Neural progenitor cell (in vitro differentiated cells): ENCODE measurements around the gene CACFD1.

Experiments
- EZH2 ChIP-seq: fragments of 200-600 bp; sonication (generic); IDR thresholded peaks from 2 replicates; pipeline ENCODE4 v1.6.1; 2017; ENCODE audit warnings: antibody characterized with exemption, mild to moderate bottlenecking, moderate library complexity
- EZH2phosphoT487 ChIP-seq: fragments of 200-600 bp; sonication (generic); IDR thresholded peaks from 2 replicates; pipeline ENCODE4 v1.6.1; 2017; ENCODE audit warnings: antibody characterized with exemption
- TF ChIP-seq, protein P1 (sequence below): fragments of 200-600 bp; sonication (generic); IDR thresholded peaks from 2 replicates; pipeline ENCODE4 v1.5.1; 2017; ENCODE audit warnings: antibody characterized with exemption, mild to moderate bottlenecking

DNA sequence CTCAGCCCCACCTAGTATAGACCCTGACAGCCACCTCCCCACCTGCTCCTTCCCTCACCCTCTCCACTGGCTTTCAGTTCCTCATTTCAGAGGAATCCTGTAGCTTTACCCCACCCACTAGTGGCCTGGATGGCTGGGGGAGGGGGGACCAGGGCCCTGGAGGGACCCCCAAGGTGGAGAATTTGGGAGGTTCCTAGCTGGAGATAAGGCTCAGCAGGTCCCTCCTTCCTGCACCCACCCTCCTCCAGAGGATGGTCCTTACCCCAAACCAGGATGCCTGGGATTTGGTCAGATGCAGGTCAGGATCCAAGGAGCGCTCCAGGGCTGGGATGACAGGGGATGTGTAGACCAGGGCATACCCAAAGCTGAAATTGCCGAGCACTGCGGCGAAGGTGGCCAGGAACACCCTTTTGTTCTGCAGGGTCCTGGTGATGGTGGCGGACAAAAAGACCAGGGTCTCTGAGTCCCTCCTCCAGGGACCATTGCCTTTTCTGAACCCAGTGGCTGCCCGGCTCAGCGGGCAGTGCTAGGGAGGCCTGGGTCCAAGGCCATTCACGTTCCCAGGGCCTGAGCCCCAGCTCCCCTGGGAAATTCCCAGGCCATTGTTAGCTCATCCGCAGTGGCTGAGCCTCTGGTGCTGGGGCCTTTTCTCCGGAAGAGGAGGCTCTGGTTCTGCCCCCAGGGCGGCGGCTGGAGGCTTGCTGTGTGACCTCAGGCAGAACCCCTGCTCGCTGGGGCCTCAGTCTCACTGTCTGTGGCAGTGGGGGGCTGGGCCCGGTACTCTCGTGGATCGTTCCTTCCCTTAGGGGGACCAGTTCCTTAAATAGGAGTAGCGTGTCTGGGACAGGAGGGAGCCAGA lies 18.4 kb downstream of the CACFD1 start:
- TF ChIP-seq, protein P1, sequence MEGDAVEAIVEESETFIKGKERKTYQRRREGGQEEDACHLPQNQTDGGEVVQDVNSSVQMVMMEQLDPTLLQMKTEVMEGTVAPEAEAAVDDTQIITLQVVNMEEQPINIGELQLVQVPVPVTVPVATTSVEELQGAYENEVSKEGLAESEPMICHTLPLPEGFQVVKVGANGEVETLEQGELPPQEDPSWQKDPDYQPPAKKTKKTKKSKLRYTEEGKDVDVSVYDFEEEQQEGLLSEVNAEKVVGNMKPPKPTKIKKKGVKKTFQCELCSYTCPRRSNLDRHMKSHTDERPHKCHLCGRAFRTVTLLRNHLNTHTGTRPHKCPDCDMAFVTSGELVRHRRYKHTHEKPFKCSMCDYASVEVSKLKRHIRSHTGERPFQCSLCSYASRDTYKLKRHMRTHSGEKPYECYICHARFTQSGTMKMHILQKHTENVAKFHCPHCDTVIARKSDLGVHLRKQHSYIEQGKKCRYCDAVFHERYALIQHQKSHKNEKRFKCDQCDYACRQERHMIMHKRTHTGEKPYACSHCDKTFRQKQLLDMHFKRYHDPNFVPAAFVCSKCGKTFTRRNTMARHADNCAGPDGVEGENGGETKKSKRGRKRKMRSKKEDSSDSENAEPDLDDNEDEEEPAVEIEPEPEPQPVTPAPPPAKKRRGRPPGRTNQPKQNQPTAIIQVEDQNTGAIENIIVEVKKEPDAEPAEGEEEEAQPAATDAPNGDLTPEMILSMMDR: no peak
- TF ChIP-seq EZH2phosphoT487: no peak
- TF ChIP-seq EZH2: no peak
